Diencephalon (tissue), 1 donor: ENCODE measurements around the gene ZNF729. TPM values are rescaled to one million over a fixed set of nuclear protein-coding genes. Genes with fewer than 3 reads are reported as not detected.

Experiments used
- small RNA-seq: library from RNA; depleted of rRNA; stranded (forward); fragments of <200 nt; gene quantifications from one replicate; pipeline ENCODE3, GENCODE V24; 2014
- total RNA-seq: library from RNA; depleted of rRNA; stranded (reverse); fragments of >200 nt; gene quantifications from one replicate; pipeline ENCODE4 v1.2.3, GENCODE V29; 2014

ZNF729 gene
- 0.23 TPM for total RNA-seq

GRCh38 chr19:22286151-22286810 lies at the start of gene ZNF729:
ZNF729 (plus strand) TSS chr19:22286441; CDS start chr19:22286526, 85 bp downstream.

Small RNA genes lying within 50 kb of the gene (small RNA-seq; reads per million reads assigned to genes)
- gene AC011494.1: not detected

Other genes starting within 250 kb of the ZNF729 start
- gene ZNF257, start 234.0 kb upstream of the ZNF729 start, total RNA-seq: 2.3 TPM
- gene ZNF676, start 89.5 kb upstream of the ZNF729 start, total RNA-seq: 1.2 TPM
- gene ZNF98, start 135.9 kb downstream of the ZNF729 start, total RNA-seq: 5.3 TPM